Measurements from ENCODE around the gene ZNF689. TPM values are rescaled to one million over a fixed set of nuclear protein-coding genes. Genes with fewer than 3 reads are reported as not detected.
A peak's percentile ranks its signal among the peaks of the same experiment; 100 is the strongest.

ZNF689 gene
- total RNA-seq, 1 donor from 2014 or later = 7.7 TPM

- H3K4me3 ChIP-seq (ENCODE audit: low read depth, low read length) = peak overlapping the region; percentile 58
- DNase-seq (ENCODE audit: low read depth) = no peak
These were observed 48.9 kb downstream of the ZNF689 start for GRCh38 chr16:30561089-30561816.

GRCh38 chr16:30559690-30560089 lies 50.5 kb downstream of the ZNF689 start:
- TF ChIP-seq CTCF (conservative IDR thresholded peaks at IDR 0.05; ENCODE audit: low read depth, low read length) = no peak
- H3K4me3 ChIP-seq (ENCODE audit: low read depth, low read length) = no peak overlapping the region
- no peak for DNase-seq (ENCODE audit: low read depth)

More at GRCh38 chr16:30561089-30561816, 48.9 kb downstream of the ZNF689 start:
- TF ChIP-seq CTCF (conservative IDR thresholded peaks at IDR 0.05; ENCODE audit: low read depth, low read length) = no peak

DNA sequence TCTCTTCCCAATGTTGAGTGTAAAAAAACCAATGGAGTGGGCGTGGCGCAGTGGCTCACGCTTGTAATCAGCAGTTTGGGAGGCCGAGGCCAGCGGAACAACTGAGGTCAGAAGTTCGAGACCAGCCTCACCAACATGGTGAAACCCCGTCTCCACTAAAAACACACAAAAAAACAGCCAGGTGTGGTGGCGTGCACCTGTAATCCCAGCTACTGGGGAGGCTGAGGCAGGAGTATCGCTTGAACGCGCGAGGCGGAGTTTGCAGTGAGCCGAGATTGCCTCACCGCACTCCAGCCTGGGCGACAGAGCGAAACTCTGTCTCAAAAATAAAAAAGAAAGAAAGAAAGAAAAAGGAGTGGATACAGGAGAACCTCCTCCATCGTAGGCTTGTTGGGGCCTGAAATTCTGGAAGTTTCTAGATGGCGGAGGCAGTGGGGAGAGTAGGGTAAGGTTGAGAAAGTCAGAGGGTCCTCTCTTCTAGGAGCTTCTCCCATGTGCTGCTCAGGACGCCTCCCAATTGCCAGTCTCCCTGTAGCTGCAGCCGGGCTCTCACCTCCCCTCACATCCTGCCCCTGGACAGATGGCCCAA lies 51.3 kb downstream of the ZNF689 start:
- no peak for TF ChIP-seq CTCF (conservative IDR thresholded peaks at IDR 0.05; ENCODE audit: low read depth, low read length)
- H3K4me3 ChIP-seq (ENCODE audit: low read depth, low read length) = peak overlapping the region; percentile 92
- no peak for DNase-seq (ENCODE audit: low read depth)

GRCh38 chr16:30557957-30558788 lies 52.0 kb downstream of the ZNF689 start, which contains the start of gene ZNF764:
Gene ZNF764 (minus strand): TSS chr16:30558374. CDS start chr16:30558182, 192 bp downstream.
- peak within 1 kb of the TSS; percentile 92 for H3K4me3 ChIP-seq (ENCODE audit: low read depth, low read length)
- TF ChIP-seq CTCF (conservative IDR thresholded peaks at IDR 0.05; ENCODE audit: low read depth, low read length) = no peak
- peak; percentile 72 for DNase-seq (ENCODE audit: low read depth)

DNA sequence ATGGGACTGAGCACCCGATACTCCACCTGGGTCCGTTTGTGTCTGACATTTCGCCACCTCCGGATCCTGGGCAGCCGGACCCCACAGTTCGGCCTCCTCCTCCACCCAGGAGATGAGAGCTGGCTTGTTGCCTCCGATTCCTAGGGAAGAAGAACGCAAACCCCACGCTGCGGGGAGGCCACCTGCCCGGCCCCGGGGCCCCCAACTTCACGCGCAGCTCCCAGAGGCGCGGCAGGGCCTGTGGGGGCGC lies 52.6 kb downstream of the ZNF689 start:
- DNase-seq (ENCODE audit: low read depth) = no peak
- TF ChIP-seq CTCF (conservative IDR thresholded peaks at IDR 0.05; ENCODE audit: low read depth, low read length) = no peak
- peak overlapping the region; percentile 92 for H3K4me3 ChIP-seq (ENCODE audit: low read depth, low read length)

DNA sequence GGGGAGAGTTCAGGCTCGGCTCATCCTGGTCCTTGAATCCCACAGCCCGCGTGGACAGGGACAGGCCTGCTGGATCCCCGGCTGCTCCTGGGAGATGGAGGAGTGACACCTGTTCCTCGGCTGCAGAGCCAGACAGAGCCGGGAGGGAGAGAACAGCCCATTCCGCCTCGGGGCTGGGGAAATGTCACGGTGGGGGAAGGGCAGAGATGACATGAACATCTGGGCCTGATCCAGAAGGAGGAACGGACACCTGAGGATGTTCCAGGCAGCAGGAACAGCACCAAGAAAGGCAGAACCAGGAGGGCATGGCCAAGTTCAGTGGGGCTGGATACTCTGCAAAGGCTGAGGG lies 54.1 kb downstream of the ZNF689 start:
- TF ChIP-seq CTCF (conservative IDR thresholded peaks at IDR 0.05; ENCODE audit: low read depth, low read length) = no peak
- no peak overlapping the region for H3K4me3 ChIP-seq (ENCODE audit: low read depth, low read length)
- DNase-seq (ENCODE audit: low read depth) = no peak
